ENCODE data around the gene DOP1A. TPM values are rescaled to one million over a fixed set of nuclear protein-coding genes. Genes with fewer than 3 reads are reported as not detected.

The DOP1A gene
- total RNA-seq, 2 donors from 2014 or later: 25.9 to 26.7 TPM

GRCh38 chr6:83216806-83217205, 149.3 kb downstream of the DOP1A start:
- no peaks in the 10 kb centered on the region for H3K4me1 ChIP-seq
- TF ChIP-seq POLR2A (IDR thresholded peaks at IDR 0.05): no peak
- ATAC-seq (no peak), DNase-seq (no peak)
- no peak overlapping the region for H3K4me3 ChIP-seq
- no peaks in the 10 kb centered on the region for H3K9me3 ChIP-seq
- no peaks in the 10 kb centered on the region for H3K36me3 ChIP-seq (replicated peaks in 1 of 2; ENCODE audit: insufficient read depth in 1 of 2, low read depth in 2 of 2)
- H3K27ac ChIP-seq: no peak overlapping the region
- intact Hi-C loops (cut with DNase I): no loop called here
- no peaks in the 10 kb centered on the region for H3K27me3 ChIP-seq

Other genes with a start within 250 kb of the DOP1A start
- gene UBE3D, start 1.8 kb upstream of the DOP1A start, total RNA-seq: 10 to 100 TPM in 1 of 2 donors, 1 to 10 TPM in 1; 9.3 to 11.5 TPM
- 10 to 100 TPM; 50.1 to 61.0 TPM for gene PGM3, start 125.6 kb downstream of the DOP1A start, total RNA-seq
- gene RWDD2A, start 125.7 kb downstream of the DOP1A start, total RNA-seq: 1 to 10 TPM; 4.3 to 5.4 TPM

Data from body of pancreas (tissue), 4 donors.